Stomach smooth muscle (tissue), 2 donors: ENCODE measurements around the gene TEX28.
"Not testable (repeated sequence)": the region's sequence is repeated elsewhere in the genome, so short reads cannot be mapped to it uniquely, and the experiment has no call there.

Experiments
- H3K27ac ChIP-seq: one replicate; pipeline ENCODE4 v1.7.0; 2013; ENCODE audit warnings: mild to moderate bottlenecking, low read length, inconsistent platforms
- H3K27me3 ChIP-seq, 2 donors: one replicate each; pipeline ENCODE4 v1.7.0; 2013; ENCODE audit warnings: low read length in 2 of 2; ENCODE audit not compliant: insufficient read depth in 2 of 2, control insufficient read depth in 1 of 2
- H3K36me3 ChIP-seq, 2 donors: one replicate each; pipeline ENCODE4 v1.7.0; 2013; ENCODE audit warnings: low read length in 2 of 2; ENCODE audit not compliant: control insufficient read depth in 2 of 2, insufficient read depth in 2 of 2
- H3K4me1 ChIP-seq: one replicate; pipeline ENCODE4 v1.7.0; 2013; ENCODE audit warnings: low read length; ENCODE audit not compliant: control insufficient read depth, insufficient read depth
- H3K4me3 ChIP-seq, 2 donors: one replicate each; pipeline ENCODE4 v1.7.0; 2013; ENCODE audit warnings: low read length in 2 of 2
- H3K9ac ChIP-seq, 2 donors: one replicate each; pipeline ENCODE4 v1.7.0; 2013; ENCODE audit warnings: low read length in 2 of 2, mild to moderate bottlenecking in 1 of 2
- H3K9me3 ChIP-seq, 2 donors: one replicate each; pipeline ENCODE4 v1.7.0; 2013; ENCODE audit warnings: low read length in 2 of 2; ENCODE audit not compliant: control insufficient read depth in 2 of 2
- donor health status: healthy.
- donor health status: Pancreatic carcinoma.

Gene TEX28

DNA sequence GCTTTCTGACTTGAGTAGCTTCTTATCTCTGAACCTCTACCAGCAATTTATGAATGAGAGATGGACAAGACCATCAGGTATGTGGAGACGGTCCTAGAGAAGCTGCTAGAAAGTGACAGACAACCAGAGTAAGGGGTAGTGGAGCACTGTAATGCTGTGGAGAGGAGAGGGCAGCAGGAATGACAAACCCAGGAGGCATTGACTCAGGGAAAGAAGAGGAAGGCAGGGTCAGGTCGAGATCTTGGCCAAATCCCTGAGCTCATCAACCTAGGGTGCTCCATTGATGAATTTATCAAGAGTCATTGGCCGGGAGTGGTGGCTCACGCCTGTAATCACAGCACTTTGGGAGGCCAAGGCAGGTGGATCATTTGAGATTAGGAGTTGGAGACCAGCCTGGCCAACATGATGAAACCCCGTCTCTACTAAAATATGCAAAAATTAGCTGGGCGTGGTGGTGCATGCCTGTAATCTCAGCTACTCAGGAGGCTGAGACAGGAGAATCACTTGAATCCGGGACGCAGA lies 54.9 kb downstream of the TEX28 start:
- not testable (repeated sequence) for H3K27ac ChIP-seq, H3K9ac ChIP-seq, H3K36me3 ChIP-seq, H3K4me1 ChIP-seq, H3K9me3 ChIP-seq, H3K4me3 ChIP-seq, H3K27me3 ChIP-seq

DNA sequence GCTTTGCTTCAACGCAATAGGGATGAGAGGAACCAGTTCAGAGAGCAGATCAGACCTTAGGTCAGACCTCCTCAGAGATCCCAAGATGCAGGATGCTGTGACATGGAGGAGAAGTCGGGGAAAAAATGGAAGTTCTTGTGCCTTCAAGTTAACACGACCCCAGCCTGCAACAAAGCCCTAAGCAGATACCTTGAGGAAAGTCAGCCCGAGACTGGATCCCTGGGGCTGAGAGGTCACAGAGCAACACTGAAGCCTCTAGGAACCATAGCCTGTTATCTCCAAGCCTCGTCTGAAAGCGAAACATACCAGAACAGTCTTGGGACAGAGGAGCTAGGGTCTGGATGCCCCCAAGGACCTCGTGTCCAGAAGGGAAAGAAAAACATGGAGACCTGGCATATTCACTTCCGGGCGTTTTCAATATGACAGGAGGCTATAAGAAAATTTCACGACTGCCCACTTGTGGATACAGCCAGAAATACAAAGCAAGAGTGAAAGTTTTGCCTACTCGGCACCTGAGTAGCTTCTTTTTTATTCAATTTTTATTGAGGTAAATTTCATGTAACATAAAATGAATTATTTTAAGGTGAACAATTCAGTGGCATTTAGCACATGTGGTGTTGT lies 55.9 kb downstream of the TEX28 start:
- H3K4me1 ChIP-seq, H3K27me3 ChIP-seq, H3K36me3 ChIP-seq, H3K9ac ChIP-seq, H3K27ac ChIP-seq, H3K9me3 ChIP-seq, H3K4me3 ChIP-seq: not testable (repeated sequence)

DNA sequence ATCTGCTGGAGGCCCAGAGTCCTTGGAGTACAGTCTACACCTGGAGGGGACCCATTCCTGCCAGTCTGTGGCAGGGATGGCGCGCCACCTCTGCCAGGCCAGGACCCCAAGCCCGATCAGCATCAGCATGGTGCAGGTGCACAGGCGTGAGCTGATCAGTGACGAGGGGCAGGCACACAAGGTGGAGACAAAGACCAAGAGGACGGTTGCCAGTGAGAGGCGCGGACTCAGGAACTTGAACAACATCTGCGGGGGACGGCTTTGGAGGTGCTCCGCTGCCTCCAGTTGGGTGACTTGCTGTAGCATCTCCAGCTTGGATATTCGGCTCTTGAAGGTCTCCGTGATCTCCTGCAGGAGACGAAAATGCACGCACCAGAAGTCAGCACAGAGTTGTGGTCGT lies 61.3 kb downstream of the TEX28 start:
- H3K27ac ChIP-seq, H3K36me3 ChIP-seq, H3K9ac ChIP-seq, H3K9me3 ChIP-seq, H3K4me3 ChIP-seq, H3K4me1 ChIP-seq, H3K27me3 ChIP-seq: not testable (repeated sequence)

GRCh38 chrX:154231443-154231842 lies 63.5 kb downstream of the TEX28 start:
- not testable (repeated sequence) for H3K4me1 ChIP-seq, H3K4me3 ChIP-seq, H3K9me3 ChIP-seq, H3K27ac ChIP-seq, H3K9ac ChIP-seq, H3K27me3 ChIP-seq, H3K36me3 ChIP-seq

DNA sequence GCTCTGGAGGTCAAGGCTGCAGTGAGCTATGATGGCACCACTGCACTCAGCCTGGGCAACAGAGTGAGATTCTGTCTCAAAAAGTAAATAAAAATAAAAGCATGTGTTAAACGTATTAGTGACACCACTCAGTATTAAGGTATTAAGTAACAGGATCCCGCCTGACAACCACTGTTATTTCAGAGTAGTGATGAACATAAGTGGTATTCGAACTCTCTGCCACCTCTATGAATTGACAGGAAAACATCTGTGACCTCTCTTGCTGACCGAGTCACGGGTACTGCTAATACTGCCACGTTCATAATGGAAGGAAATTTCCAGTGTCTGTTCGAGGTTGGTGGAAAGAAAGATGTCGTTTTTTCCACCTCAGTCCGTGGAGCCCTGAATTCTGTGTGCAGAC lies 68.2 kb downstream of the TEX28 start:
- H3K27me3 ChIP-seq, H3K4me1 ChIP-seq, H3K36me3 ChIP-seq, H3K9ac ChIP-seq, H3K27ac ChIP-seq, H3K9me3 ChIP-seq, H3K4me3 ChIP-seq: not testable (repeated sequence)

DNA sequence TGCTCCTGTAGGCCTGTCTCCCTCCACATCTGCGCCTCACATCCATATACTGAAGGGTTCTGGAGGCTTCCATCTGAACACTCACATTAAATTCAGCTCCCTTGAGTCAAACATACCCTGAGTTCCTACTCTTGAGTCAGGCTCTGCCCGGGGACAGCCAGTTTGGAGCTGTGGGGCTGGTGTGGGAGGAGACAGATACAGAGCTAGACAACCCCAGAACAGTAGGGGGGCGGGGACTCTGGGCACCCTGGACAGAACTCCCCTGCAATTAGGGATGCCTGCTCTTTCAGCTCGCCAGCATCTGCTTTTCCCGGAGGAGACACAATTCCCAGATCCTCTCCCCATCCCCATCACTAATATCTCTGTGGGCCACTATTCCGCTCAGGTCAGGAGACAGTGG lies 69.6 kb downstream of the TEX28 start:
- not testable (repeated sequence) for H3K27ac ChIP-seq, H3K36me3 ChIP-seq, H3K27me3 ChIP-seq, H3K9ac ChIP-seq, H3K4me1 ChIP-seq, H3K4me3 ChIP-seq, H3K9me3 ChIP-seq
